Measurements from ENCODE around the gene ZNF423. TPM values are rescaled to one million over a fixed set of nuclear protein-coding genes. Genes with fewer than 3 reads are reported as not detected.

Gene ZNF423
- total and polyA plus RNA-seq, 9 of the 15 experiments (the other 6 are each of a cell fraction or from before 2014, with no cell fraction given): not detected

- BruUV-seq (replicated peaks): no TSS peak
- in situ Hi-C loops (cut with MboI) (no loop called here), intact Hi-C loops (cut with micrococcal nuclease) (no loop called here)
- CTCF ChIA-PET (ENCODE audit: low intra/inter-chr PET ratio): no interaction called here
- no peak for DNase-seq (ENCODE audit: extremely low read depth in 1 of 4, low spot score in 3 of 4)
- Histone ChIP-seq H3K79me2 (ENCODE audit: control insufficient read depth, insufficient read depth, low read length) (no peaks in the 10 kb centered on the region), H3K4me2 (ENCODE audit: insufficient read depth, low read length) (no peak overlapping the region), H3K9ac (ENCODE audit: insufficient read depth in 1 of 2, low read depth in 2 of 2, low read length in 2 of 2) (no peak overlapping the region), H3K9me1 (ENCODE audit: control insufficient read depth, insufficient read depth, low read length) (no peaks in the 10 kb centered on the region), H3K4me1 (replicated peaks in 1 of 2; ENCODE audit: control insufficient read depth in 2 of 2, insufficient read depth in 2 of 2, low read length in 2 of 2) (peaks cover 0 to 3% of the 10 kb centered on the region in 2 experiments; a peak in 2 of 5 replicates), H2AFZ (ENCODE audit: low read depth, low read length) (no peak overlapping the region), H3K4me3 (no peak overlapping the region), H4K20me1 (replicated peaks; ENCODE audit: control insufficient read depth, insufficient read depth, low read length) (peaks cover 8% of the 10 kb centered on the region; the same call in 1 of the 2 replicates), H3K36me3 (ENCODE audit: control insufficient read depth, insufficient read depth, low read length) (no peaks in the 10 kb centered on the region), H3K27me3 (ENCODE audit: control insufficient read depth in 2 of 2, insufficient read depth in 2 of 2, low read length in 2 of 2) (peaks cover 15 to 65% of the 10 kb centered on the region in 2 experiments; a peak in 4 of 5 replicates), H3K9me3 (replicated peaks; ENCODE audit: control insufficient read depth, insufficient read depth, low read depth, low read length) (no peaks in the 10 kb centered on the region), H3K27ac (ENCODE audit: extremely low read depth, low read depth, low read length) (no peak overlapping the region)
- TF ChIP-seq PHB2 (IDR thresholded peaks at IDR 0.05; ENCODE audit: low read depth) (no peak), NEUROD1 (IDR thresholded peaks at IDR 0.05; ENCODE audit: borderline replicate concordance, low read depth, low read length, partially characterized antibody) (no peak), MEF2D (tag; conservative IDR thresholded peaks at IDR 0.05; ENCODE audit: low read depth) (no peak), FOSL1 (tag; conservative IDR thresholded peaks at IDR 0.05) (no peak), WHSC1 (IDR thresholded peaks at IDR 0.05; ENCODE audit: low read length) (no peak)
- POLR2A ChIA-PET: interaction anchor here (0.6 kb wide), 1 partner anchor 61 kb away, joined by 3 read pairs; no protein-coding TSS in a partner anchor
- FAIRE-seq: no peak
- ATAC-seq: no peak
- WGBS (ENCODE audit: insufficient coverage, low coverage, missing lambda C conversion rate): 2% methylated on average over 7 of the region's 11 CpGs
Measured at GRCh38 chr16:49526860-49527365, 329.0 kb downstream of the ZNF423 start.

GRCh38 chr16:49524947-49525315, 331.0 kb downstream of the ZNF423 start:
- Histone ChIP-seq H3K9ac (ENCODE audit: insufficient read depth in 1 of 2, low read depth in 2 of 2, low read length in 2 of 2) (no peak overlapping the region; a peak in 1 of 4 replicates), H2AFZ (ENCODE audit: low read depth, low read length) (no peak overlapping the region), H3K4me1 (replicated peaks in 1 of 2; ENCODE audit: control insufficient read depth in 2 of 2, insufficient read depth in 2 of 2, low read length in 2 of 2) (peaks cover 0 to 3% of the 10 kb centered on the region in 2 experiments; a peak in 2 of 5 replicates), H3K9me1 (ENCODE audit: control insufficient read depth, insufficient read depth, low read length) (no peaks in the 10 kb centered on the region), H3K4me3 (no peak overlapping the region), H3K9me3 (replicated peaks; ENCODE audit: control insufficient read depth, insufficient read depth, low read depth, low read length) (no peaks in the 10 kb centered on the region), H3K27me3 (ENCODE audit: control insufficient read depth in 2 of 2, insufficient read depth in 2 of 2, low read length in 2 of 2) (peaks cover 8 to 49% of the 10 kb centered on the region in 2 experiments), H3K36me3 (ENCODE audit: control insufficient read depth, insufficient read depth, low read length) (no peaks in the 10 kb centered on the region), H4K20me1 (replicated peaks; ENCODE audit: control insufficient read depth, insufficient read depth, low read length) (peaks cover 3% of the 10 kb centered on the region), H3K79me2 (ENCODE audit: control insufficient read depth, insufficient read depth, low read length) (no peaks in the 10 kb centered on the region), H3K4me2 (ENCODE audit: insufficient read depth, low read length) (no peak overlapping the region), H3K27ac (ENCODE audit: extremely low read depth, low read depth, low read length) (no peak overlapping the region)
- intact Hi-C loops (cut with micrococcal nuclease) (no loop called here), in situ Hi-C loops (cut with MboI) (no loop called here)
- no peak for ATAC-seq
- CTCF ChIA-PET (ENCODE audit: low intra/inter-chr PET ratio): no interaction called here
- POLR2A ChIA-PET: interaction anchor here (0.7 to 1.4 kb wide), 3 partner anchors 10 to 20 kb away, joined by 3 to 4 read pairs (median 4); no protein-coding TSS in a partner anchor
- 2% methylated on average over 8 of the region's 9 CpGs for WGBS (ENCODE audit: insufficient coverage, low coverage, missing lambda C conversion rate)
- BruUV-seq (replicated peaks): no TSS peak
- no peak for FAIRE-seq
- DNase-seq (ENCODE audit: extremely low read depth in 1 of 4, low spot score in 3 of 4): no peak
- TF ChIP-seq KAT2B (IDR thresholded peaks at IDR 0.05; ENCODE audit: low read depth, low read length) (no peak), CCAR2 (IDR thresholded peaks at IDR 0.05; ENCODE audit: low read depth, low read length) (no peak), KHSRP (IDR thresholded peaks at IDR 0.05) (no peak), ZEB2 (IDR thresholded peaks at IDR 0.05) (no peak), MTF1 (CRISPR knock-in tag; IDR thresholded peaks at IDR 0.05; ENCODE audit: borderline replicate concordance) (no peak), ZNF778 (CRISPR knock-in tag; IDR thresholded peaks at IDR 0.05) (no peak), TEAD1 (CRISPR knock-in tag; IDR thresholded peaks at IDR 0.05) (no peak), CBX8 (IDR thresholded peaks at IDR 0.05; ENCODE audit: borderline replicate concordance, extremely low read depth, low read depth, low read length, poor library complexity, severe bottlenecking) (no peak), ZNF408 (CRISPR knock-in tag; IDR thresholded peaks at IDR 0.05; ENCODE audit: low read depth) (no peak), ZNF589 (CRISPR knock-in tag; IDR thresholded peaks at IDR 0.05; ENCODE audit: low read depth) (no peak)
- TF ChIP-seq, protein P1, sequence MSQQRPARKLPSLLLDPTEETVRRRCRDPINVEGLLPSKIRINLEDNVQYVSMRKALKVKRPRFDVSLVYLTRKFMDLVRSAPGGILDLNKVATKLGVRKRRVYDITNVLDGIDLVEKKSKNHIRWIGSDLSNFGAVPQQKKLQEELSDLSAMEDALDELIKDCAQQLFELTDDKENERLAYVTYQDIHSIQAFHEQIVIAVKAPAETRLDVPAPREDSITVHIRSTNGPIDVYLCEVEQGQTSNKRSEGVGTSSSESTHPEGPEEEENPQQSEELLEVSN (IDR thresholded peaks at IDR 0.05; ENCODE audit: borderline replicate concordance in 1 of 2, extremely low read depth in 1 of 2, insufficient read depth in 1 of 2, insufficient read length in 1 of 2, low read depth in 1 of 2, low read length in 1 of 2, poor library complexity in 1 of 2, severe bottlenecking in 1 of 2): no peak
